ENCODE results near the gene WASHC4.

WASHC4 gene

DNA sequence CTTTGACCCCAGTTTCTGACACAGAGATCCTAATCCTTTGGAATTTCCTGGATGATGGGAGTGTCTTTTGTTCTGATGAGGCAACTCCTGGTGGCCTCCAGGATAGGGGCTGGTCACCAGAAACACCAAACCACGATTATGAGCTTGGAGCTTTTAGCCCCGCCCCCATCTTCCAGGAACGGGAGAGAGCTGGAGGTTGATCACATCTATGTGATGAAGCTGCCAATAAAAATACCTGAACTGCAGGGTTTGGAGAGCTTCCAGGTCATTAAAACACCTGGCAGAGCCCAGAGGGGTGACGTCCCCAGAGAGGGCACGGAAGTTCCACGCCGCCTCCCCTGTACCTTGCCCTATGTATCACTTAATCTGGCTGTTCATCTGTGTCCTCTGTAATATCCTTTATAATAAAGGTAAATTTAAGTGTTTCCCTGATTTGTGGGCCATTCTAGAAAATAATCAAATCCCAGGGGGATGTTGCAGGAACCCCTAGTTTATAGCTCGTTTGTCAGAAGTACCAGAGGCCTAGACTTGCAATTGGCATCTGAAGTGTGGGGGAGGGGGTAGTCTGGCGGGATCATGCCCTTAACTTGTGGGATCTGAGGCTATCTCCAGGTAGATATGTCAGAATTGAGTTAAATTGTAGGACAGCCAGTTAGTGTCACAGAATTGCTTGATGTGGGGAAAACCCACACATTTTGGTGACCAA, 107.3 kb downstream of the WASHC4 start:
- no peak for DNase-seq

GRCh38 chr12:105218434-105218833, 110.9 kb downstream of the WASHC4 start:
- no peak for DNase-seq

Data from inflammatory macrophage treated with lipopolysaccharide for 1 hour (primary cell).